HG03558 (cell line): ENCODE data around the gene FADS2.

ENCODE experiments used
- ATAC-seq: cut with Tn5 transposase; IDR thresholded peaks from one replicate; pipeline ENCODE4 v1.9.1; 2021; ENCODE audit warnings: moderate number of reproducible peaks; ENCODE audit not compliant: unreplicated experiment; ENCODE audit errors: extremely low read depth

Gene FADS2

DNA sequence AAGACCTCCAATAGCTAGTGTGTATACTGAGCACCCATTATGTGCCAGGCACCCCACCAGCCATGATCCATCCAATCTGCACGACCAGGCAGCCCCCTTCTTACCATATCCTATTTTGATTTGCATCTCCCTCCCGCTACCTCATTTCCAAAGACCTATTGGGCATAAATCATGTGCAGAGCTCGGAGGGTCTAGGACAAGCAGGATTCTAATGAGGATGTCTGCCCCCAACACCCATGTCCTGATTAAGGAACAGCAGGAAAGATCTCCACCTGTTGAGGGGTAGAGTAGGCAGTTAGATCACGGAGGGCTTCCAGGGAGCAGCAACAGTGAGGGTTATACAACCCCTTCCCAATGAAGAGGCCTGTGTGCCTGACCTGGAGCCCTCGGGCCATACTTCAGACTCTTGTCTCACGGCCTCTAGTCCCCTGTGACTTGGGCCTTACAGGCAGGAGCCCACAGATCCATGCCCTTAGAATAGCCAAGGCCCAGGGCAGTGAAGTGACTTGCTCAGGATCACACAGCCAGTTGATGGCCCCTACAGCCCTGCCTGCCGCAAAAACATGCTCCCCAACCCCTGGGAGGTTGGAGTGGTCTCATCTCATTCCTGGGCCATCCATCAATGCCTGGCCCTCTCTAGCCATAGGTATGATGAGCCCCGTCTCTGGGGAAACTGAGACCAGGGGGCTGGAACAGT, 85.7 kb downstream of the FADS2 start:
- no peak for ATAC-seq

- no peak for ATAC-seq
Measured at GRCh38 chr11:61914471-61915171, 86.5 kb downstream of the FADS2 start.

DNA sequence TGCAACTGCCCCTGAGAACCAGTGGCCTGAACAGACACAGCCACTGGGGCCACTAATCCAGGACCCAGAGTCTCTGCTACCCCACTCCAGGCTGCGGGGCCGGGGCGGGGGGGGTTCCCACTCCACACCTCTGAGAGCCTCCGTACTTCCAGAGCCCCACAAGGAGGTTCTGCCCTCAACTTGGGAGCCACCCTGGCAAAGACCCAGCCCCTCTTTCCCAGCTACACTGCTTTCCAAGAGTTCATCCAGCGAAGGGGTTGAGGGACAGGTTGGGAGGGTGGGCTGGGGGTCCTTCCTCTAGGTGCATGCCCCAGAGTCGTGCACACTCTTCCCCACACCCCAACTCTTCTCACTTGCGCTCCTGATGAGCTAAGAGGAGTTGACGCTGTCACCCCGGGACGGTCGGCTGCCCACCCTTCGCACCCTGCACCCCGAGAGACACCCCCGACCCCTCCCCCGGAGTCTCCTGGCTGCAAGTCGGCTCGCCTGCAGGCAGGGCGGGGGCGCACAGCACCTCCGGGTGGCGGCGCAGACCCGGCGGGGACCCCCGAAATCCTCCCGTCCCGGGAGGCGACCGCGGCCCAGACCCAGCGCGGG, 88.7 kb downstream of the FADS2 start:
- no peak for ATAC-seq
